IPS-18a (cell line): ENCODE data around the gene GPR180.

Experiments used
- H3K27ac ChIP-seq: one replicate; pipeline ENCODE4 v1.5.1; 2013; ENCODE audit warnings: low read length
- H3K27me3 ChIP-seq: one replicate; pipeline ENCODE4 v1.6.1; 2013; ENCODE audit warnings: mild to moderate bottlenecking, low read length; ENCODE audit not compliant: control insufficient read depth, insufficient read depth
- H3K36me3 ChIP-seq: one replicate; pipeline ENCODE4 v1.6.1; 2013; ENCODE audit warnings: low read depth, low read length; ENCODE audit not compliant: control insufficient read depth
- H3K4me1 ChIP-seq: one replicate; pipeline ENCODE4 v1.6.1; 2013; ENCODE audit warnings: low read depth, low read length; ENCODE audit not compliant: control insufficient read depth
- H3K4me3 ChIP-seq: one replicate; pipeline ENCODE4 v1.5.1; 2013; ENCODE audit warnings: low read length
- H3K9ac ChIP-seq: one replicate; pipeline ENCODE4 v1.6.1; 2013; ENCODE audit warnings: mild to moderate bottlenecking, low read length, moderate library complexity
- H3K9me3 ChIP-seq: one replicate; pipeline ENCODE4 v1.6.1; 2013; ENCODE audit warnings: low read depth, low read length; ENCODE audit not compliant: control insufficient read depth

The GPR180 gene

GRCh38 chr13:94598281-94598680 lies 3.4 kb upstream of the GPR180 start:
- no peaks in the 10 kb centered on the region for H3K36me3 ChIP-seq
- peaks cover 14% of the 10 kb centered on the region for H3K4me1 ChIP-seq
- peaks cover 2% of the 10 kb centered on the region for H3K9me3 ChIP-seq
- H3K27me3 ChIP-seq = peaks cover 16% of the 10 kb centered on the region
- H3K9ac ChIP-seq = no peak overlapping the region
- no peak overlapping the region for H3K4me3 ChIP-seq
- no peak overlapping the region for H3K27ac ChIP-seq

GRCh38 chr13:94599877-94600276 lies 1.8 kb upstream of the GPR180 start:
- peaks cover 16% of the 10 kb centered on the region for H3K27me3 ChIP-seq
- H3K27ac ChIP-seq = no peak overlapping the region
- no peak overlapping the region for H3K4me3 ChIP-seq
- H3K9me3 ChIP-seq = peaks cover 2% of the 10 kb centered on the region
- H3K4me1 ChIP-seq = peaks cover 9% of the 10 kb centered on the region
- H3K9ac ChIP-seq = no peak overlapping the region
- H3K36me3 ChIP-seq = no peaks in the 10 kb centered on the region

- H3K9ac ChIP-seq = peak overlapping the region; percentile 79
- no peak overlapping the region for H3K27ac ChIP-seq
Observed at GRCh38 chr13:94602467-94602866, 810 bp downstream of the GPR180 start.

GRCh38 chr13:94607056-94607455 lies 5.4 kb downstream of the GPR180 start:
- no peaks in the 10 kb centered on the region for H3K9me3 ChIP-seq
- peaks cover 4% of the 10 kb centered on the region for H3K4me1 ChIP-seq
- H3K27ac ChIP-seq = no peak overlapping the region
- H3K36me3 ChIP-seq = peaks cover 40% of the 10 kb centered on the region
- no peaks in the 10 kb centered on the region for H3K27me3 ChIP-seq
- H3K9ac ChIP-seq = no peak overlapping the region
- no peak overlapping the region for H3K4me3 ChIP-seq

More at GRCh38 chr13:94602467-94602866, 810 bp downstream of the GPR180 start:
- H3K36me3 ChIP-seq = peaks cover 17% of the 10 kb centered on the region
- peaks cover 2% of the 10 kb centered on the region for H3K9me3 ChIP-seq
- peaks cover 16% of the 10 kb centered on the region for H3K27me3 ChIP-seq
- peaks cover 4% of the 10 kb centered on the region for H3K4me1 ChIP-seq
- peak overlapping the region; percentile 92 for H3K4me3 ChIP-seq

- Histone ChIP-seq H3K4me1 (no peaks in the 10 kb centered on the region), H3K9ac (no peak overlapping the region), H3K4me3 (no peak overlapping the region), H3K9me3 (no peaks in the 10 kb centered on the region), H3K36me3 (peaks cover 45% of the 10 kb centered on the region), H3K27me3 (no peaks in the 10 kb centered on the region), H3K27ac (no peak overlapping the region)
Observed at GRCh38 chr13:94607939-94608338, 6.3 kb downstream of the GPR180 start.

- Histone ChIP-seq H3K27me3 (no peaks in the 10 kb centered on the region), H3K9ac (no peak overlapping the region), H3K9me3 (no peaks in the 10 kb centered on the region), H3K27ac (no peak overlapping the region), H3K36me3 (peaks cover 45% of the 10 kb centered on the region), H3K4me3 (no peak overlapping the region), H3K4me1 (no peaks in the 10 kb centered on the region)
Observed at GRCh38 chr13:94608586-94608985, 6.9 kb downstream of the GPR180 start.

- Histone ChIP-seq H3K9me3 (no peaks in the 10 kb centered on the region), H3K9ac (no peak overlapping the region), H3K27ac (no peak overlapping the region), H3K27me3 (no peaks in the 10 kb centered on the region), H3K4me1 (no peaks in the 10 kb centered on the region), H3K36me3 (peaks cover 45% of the 10 kb centered on the region), H3K4me3 (no peak overlapping the region)
Observed at GRCh38 chr13:94609196-94609595, 7.5 kb downstream of the GPR180 start.

- Histone ChIP-seq H3K36me3 (peaks cover 54% of the 10 kb centered on the region), H3K4me3 (no peak overlapping the region), H3K9ac (no peak overlapping the region), H3K27ac (no peak overlapping the region), H3K27me3 (no peaks in the 10 kb centered on the region), H3K9me3 (no peaks in the 10 kb centered on the region), H3K4me1 (no peaks in the 10 kb centered on the region)
Observed at GRCh38 chr13:94610475-94610874, 8.8 kb downstream of the GPR180 start.

- H3K36me3 ChIP-seq = peaks cover 41% of the 10 kb centered on the region
- H3K4me3 ChIP-seq = no peak overlapping the region
- H3K4me1 ChIP-seq = no peaks in the 10 kb centered on the region
- H3K9ac ChIP-seq = no peak overlapping the region
- H3K27me3 ChIP-seq = no peaks in the 10 kb centered on the region
- H3K9me3 ChIP-seq = no peaks in the 10 kb centered on the region
- no peak overlapping the region for H3K27ac ChIP-seq
Observed at GRCh38 chr13:94612050-94612449, 10.4 kb downstream of the GPR180 start.

- H3K36me3 ChIP-seq = peaks cover 31% of the 10 kb centered on the region
Observed at GRCh38 chr13:94613051-94613450, 11.4 kb downstream of the GPR180 start.

GRCh38 chr13:94617389-94618000 lies 15.8 kb downstream of the GPR180 start:
- Histone ChIP-seq H3K9ac (no peak overlapping the region), H3K27me3 (no peaks in the 10 kb centered on the region), H3K4me1 (no peaks in the 10 kb centered on the region), H3K27ac (no peak overlapping the region), H3K36me3 (peaks cover 30% of the 10 kb centered on the region), H3K9me3 (no peaks in the 10 kb centered on the region), H3K4me3 (no peak overlapping the region)

More at GRCh38 chr13:94613051-94613450, 11.4 kb downstream of the GPR180 start:
- Histone ChIP-seq H3K4me1 (no peaks in the 10 kb centered on the region), H3K9me3 (no peaks in the 10 kb centered on the region), H3K4me3 (no peak overlapping the region), H3K27me3 (no peaks in the 10 kb centered on the region), H3K9ac (no peak overlapping the region), H3K27ac (no peak overlapping the region)

GRCh38 chr13:94620286-94620896 lies 18.7 kb downstream of the GPR180 start:
- Histone ChIP-seq H3K9ac (no peak overlapping the region), H3K4me1 (no peaks in the 10 kb centered on the region), H3K27ac (no peak overlapping the region), H3K36me3 (peaks cover 27% of the 10 kb centered on the region), H3K27me3 (no peaks in the 10 kb centered on the region), H3K4me3 (no peak overlapping the region), H3K9me3 (no peaks in the 10 kb centered on the region)
